GM12891 (cell line): ENCODE data around the gene BAG2.

Source experiments
- PAX5 ChIP-seq: IDR thresholded peaks from 2 replicates; pipeline ENCODE4 v1.6.1; 2011; ENCODE audit warnings: low read length, moderate library complexity, mild to moderate bottlenecking; ENCODE audit not compliant: insufficient read depth, severe bottlenecking
- POLR2A ChIP-seq: IDR thresholded peaks from 2 replicates; pipeline ENCODE4 v1.6.1; 2011; ENCODE audit warnings: low read depth, low read length, control low read depth
- POLR2AphosphoS5 ChIP-seq: IDR thresholded peaks from 2 replicates; pipeline ENCODE4 v1.6.1; 2011; ENCODE audit warnings: low read depth, low read length, control low read depth
- POU2F2 ChIP-seq: IDR thresholded peaks from 2 replicates; pipeline ENCODE4 v1.6.1; 2011; ENCODE audit warnings: low read depth, mild to moderate bottlenecking, control low read depth, low read length, moderate library complexity
- SPI1 ChIP-seq: IDR thresholded peaks from 2 replicates; pipeline ENCODE4 v1.6.1; 2011; ENCODE audit warnings: low read depth, low read length, control low read depth
- TAF1 ChIP-seq: IDR thresholded peaks from 2 replicates; pipeline ENCODE4 v1.6.1; 2011; ENCODE audit warnings: low read depth, low read length, control low read depth

DNA sequence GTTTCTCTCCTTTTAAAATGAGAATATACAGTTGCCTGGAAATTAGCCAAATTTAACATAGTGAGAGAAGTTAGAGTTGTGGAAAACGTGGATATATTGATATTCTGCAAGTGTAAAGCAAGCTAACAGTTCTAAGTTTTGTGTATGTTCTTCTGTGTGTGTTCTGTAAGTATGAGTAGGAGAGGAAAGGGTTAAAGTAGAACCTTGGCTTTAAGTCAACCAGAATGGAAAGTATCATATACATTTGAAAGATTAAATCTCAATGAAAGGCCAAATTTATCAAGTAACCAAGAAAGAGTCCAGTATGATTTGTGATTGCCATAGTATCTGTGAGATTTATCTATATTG, 30.0 kb upstream of the BAG2 start:
- TF ChIP-seq POLR2A (no peak), TAF1 (no peak), POLR2AphosphoS5 (no peak), SPI1 (no peak), PAX5 (no peak), POU2F2 (no peak)
